Measurements from ENCODE around the gene LRPAP1.

DNA sequence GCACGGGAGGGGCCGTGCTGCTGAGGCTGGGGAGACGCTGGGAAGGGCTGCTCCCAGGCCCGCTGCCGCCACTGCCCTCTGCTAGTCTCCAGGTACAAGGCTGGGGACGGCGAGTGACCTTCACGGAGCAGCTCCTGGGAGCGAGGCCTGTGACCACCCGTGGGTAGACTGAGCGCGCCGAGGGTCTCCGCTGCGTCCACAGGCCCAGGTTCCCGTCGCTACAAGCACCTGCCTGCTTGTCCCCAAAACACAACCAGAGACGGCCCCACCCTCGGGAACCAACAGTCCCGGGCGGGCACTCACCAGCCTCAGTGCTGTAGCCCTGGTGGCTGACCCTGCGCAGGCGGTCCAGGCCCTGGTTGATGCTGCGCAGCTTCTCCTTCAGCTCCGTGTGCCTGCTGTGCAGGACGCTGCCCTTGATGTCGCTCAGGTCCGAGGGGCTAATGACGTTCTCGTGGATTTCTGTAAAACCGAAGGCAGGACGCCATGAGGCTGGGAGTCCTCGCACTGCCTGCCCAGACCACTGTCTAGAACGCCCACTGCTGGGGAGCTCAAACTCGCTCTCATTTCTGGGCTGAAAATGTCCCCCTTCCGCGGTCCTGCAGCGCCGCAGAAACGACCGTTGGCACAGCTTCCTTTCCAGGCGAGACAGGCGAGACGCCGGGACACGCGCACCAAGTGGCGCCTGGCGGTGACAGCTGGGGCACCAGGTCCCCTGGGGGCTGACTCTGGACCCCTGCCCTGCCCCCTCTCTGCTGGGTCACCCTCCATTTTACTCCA, 14.3 kb downstream of the LRPAP1 start:
- TF ChIP-seq, protein P1, sequence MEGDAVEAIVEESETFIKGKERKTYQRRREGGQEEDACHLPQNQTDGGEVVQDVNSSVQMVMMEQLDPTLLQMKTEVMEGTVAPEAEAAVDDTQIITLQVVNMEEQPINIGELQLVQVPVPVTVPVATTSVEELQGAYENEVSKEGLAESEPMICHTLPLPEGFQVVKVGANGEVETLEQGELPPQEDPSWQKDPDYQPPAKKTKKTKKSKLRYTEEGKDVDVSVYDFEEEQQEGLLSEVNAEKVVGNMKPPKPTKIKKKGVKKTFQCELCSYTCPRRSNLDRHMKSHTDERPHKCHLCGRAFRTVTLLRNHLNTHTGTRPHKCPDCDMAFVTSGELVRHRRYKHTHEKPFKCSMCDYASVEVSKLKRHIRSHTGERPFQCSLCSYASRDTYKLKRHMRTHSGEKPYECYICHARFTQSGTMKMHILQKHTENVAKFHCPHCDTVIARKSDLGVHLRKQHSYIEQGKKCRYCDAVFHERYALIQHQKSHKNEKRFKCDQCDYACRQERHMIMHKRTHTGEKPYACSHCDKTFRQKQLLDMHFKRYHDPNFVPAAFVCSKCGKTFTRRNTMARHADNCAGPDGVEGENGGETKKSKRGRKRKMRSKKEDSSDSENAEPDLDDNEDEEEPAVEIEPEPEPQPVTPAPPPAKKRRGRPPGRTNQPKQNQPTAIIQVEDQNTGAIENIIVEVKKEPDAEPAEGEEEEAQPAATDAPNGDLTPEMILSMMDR (IDR thresholded peaks at IDR 0.05; ENCODE audit: poor library complexity): no peak
- TF ChIP-seq EZH2phosphoT487 (IDR thresholded peaks at IDR 0.05; ENCODE audit: low read depth, severe bottlenecking, unreplicated experiment) (no peak), EZH2 (IDR thresholded peaks at IDR 0.05; ENCODE audit: borderline replicate concordance) (no peak)
